Mucosa of gallbladder (tissue), 1 donor: ENCODE data around the gene KCNN3. TPM values are rescaled to one million over a fixed set of nuclear protein-coding genes. Genes with fewer than 3 reads are reported as not detected.

ENCODE experiments used
- DNase-seq: peaks from one replicate; pipeline ENCODE4 v3.0.0-alpha.2; 2020; ENCODE audit warnings: low spot score
- total RNA-seq: library from RNA; stranded (reverse); gene quantifications from one replicate; pipeline ENCODE4 v1.2.1, GENCODE V29; 2021
- donor health status: DM: no; HTN: no; CAD: no.

KCNN3 gene
- total RNA-seq, 1 donor from 2014 or later, result 3.9 TPM

DNA sequence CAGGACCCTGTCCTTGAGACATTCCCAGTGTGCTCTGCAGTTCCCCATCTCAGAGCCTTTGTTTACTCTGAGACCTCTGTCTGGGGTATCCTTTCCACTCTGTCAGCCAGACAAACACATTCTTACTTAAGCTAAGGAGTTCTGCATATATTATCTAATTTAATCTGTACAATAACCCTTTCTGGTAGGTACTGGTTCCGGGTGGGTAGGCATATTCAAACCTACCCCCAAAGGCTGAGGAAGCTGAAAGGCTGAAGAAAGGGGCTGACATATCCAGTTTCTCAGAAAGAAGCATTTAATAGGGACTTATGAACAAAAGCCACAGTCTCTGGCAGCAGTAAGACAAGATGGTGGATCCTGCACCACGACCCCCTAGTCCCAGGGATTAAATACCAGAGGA is 53.1 kb downstream of the KCNN3 start:
- no peak for DNase-seq

DNA sequence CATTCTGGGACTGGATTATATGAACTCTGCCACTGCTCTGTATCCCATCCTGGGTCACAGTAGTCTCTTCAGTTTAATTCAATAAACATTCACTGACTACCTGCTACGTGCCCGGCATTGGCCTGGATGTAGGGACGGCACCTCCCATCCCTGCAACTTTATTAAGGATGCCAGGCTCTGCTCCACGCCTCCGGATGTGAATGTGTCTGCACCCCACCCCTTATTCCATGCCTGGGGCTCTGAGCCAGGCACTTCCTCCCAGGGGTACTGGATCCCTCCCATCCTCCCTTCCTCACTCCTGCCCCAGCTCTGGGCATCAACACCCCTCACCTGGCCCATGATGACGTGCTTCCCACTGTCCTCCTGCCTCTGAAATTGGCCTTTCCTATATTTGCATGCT is 53.7 kb downstream of the KCNN3 start:
- no peak for DNase-seq

DNA sequence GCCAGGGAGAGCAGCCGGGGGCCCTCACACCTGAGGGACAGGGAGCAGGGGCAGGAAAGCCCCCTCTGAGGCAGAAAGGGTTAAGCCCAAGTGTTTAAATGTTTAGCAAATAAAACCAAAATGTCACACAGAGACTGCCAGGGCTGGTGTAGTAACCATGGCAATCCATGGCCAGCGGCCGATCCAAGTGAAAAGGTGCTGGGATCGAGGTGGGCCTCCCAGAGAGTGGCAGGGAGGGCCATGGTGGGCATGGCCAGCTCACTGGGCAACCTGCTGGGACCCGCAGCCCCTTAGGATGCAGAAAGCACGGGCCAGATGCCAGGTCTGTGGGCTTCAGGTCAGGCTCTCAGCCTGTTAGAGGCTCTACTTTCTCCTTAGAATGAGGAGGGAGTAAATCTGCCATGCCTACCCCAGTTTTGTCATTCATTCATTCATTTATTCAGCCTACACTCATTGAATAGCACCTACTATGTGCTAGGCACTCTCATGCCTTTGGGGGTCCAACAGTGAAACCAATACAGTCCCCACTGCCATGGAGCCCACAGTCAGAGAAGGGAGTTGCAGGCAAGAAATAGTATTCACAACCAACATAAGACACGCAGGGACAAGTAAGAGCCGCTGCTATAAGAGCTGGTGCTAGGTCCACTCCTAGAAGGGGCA is 56.1 kb downstream of the KCNN3 start:
- DNase-seq, result no peak

DNA sequence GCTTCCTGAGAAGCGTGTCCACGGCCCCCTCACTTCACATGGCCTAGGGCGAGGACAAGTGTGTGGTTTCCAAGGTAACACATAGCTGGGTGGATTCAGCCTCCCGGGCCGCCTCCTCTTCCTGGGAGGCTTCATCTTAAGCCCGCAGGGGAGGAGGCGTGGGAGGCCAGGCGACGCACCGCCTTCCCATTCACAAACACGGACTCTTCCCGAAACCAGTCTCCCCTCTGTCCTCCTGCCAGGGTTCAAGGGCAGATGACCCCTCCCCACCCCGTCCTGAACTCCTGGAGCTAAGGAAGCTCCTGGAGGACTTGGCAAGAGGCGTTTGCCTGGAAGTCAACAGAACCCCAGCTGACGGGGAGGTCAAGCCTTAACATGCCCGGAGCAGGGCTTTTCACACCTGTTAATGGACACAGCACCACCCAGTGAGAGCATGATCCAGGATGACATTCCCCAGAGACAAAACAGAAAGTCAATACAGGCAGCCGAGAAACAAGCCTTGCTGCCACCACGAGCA is 56.7 kb downstream of the KCNN3 start:
- DNase-seq, result no peak

- DNase-seq, result no peak
Observed at GRCh38 chr1:154812877-154813276, 57.2 kb downstream of the KCNN3 start.

DNA sequence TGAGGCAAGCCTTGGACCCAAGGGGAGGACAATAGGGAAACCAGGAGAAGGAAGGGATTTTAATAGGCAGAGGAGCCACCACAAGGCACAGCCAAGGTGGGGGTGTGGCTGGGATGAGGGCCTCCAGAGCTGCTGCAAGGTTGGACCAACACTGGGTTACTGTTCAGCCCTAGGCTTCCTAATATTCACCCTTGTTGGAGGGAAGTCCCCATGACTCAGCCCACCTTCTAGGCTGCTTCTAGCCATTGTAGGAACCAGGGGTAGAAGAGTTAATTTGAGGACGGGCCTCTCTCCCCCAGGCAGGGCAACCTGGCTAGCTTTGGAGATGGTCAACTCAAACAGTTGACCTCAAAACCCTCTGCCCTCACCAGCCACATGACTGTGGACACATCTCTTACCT is 59.5 kb downstream of the KCNN3 start:
- no peak for DNase-seq

- DNase-seq, result no peak
Observed at GRCh38 chr1:154809436-154810413, 60.4 kb downstream of the KCNN3 start.

- no peak for DNase-seq
Observed at GRCh38 chr1:154808909-154809262, 61.2 kb downstream of the KCNN3 start.

DNA sequence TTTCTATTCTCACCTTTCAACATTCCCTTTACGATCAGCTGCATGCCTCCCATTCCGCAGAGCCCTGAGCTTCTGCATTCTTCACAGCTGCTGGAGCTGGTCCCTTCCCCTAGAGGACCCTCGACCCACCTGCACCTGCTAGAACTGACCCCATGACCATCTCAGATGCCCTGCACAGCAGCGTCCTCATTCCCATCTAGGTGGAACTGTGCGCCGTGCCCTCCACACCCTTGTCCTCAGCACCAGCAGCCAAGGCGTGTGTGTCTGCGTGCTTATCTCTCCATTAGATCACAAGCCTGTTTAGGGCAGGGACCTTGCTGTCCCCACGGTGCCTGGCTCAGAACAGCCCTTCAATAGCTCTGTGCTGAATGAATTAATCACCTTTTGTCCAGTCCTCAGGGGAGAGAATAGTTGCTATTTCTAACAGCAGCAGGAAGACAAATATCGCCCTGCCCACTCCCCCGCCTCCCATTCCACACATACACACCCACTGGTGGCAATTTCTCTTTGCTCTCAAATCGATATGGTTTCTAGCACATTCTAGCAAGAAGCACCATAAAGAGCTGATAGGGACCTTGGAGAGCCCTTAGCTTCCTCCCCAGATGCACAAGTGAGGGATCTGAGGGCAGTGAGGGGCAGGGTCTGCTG is 61.7 kb downstream of the KCNN3 start:
- DNase-seq, result peak; percentile 40

- no peak for DNase-seq
Observed at GRCh38 chr1:154807048-154807591, 63.0 kb downstream of the KCNN3 start.

- DNase-seq, result no peak
Observed at GRCh38 chr1:154806333-154806732, 63.7 kb downstream of the KCNN3 start.

GRCh38 chr1:154802982-154803920 is 66.8 kb downstream of the KCNN3 start:
- no peak for DNase-seq

DNA sequence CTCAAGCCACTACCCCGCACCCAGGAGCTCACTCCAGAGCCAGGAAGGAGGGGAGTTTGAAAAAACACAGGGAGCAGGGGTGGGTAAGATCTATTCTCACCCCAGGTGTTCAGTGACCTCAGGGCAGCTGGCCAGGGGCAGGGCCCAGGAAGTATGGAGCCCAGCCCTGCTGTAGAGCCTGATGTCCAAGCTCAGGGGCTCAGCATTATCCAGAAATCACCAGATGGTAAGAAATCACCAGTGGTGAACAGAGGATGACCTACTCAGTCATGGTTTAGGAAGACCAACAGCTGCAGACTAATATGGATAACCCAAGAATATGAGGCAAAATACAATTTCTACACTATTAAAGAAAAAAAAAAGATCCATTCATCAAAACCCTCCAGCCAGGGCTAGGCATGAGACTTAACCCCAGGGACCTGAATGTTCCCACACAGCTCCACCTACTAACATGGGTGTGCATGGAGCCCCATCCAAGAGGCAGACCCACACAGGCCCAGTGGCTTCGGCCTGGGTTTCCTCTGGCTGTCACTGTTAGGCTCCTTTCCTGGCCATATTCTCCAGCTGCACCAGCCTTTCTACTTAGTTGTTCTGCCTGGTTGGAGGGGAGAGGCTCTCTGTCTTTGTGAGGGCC is 67.6 kb downstream of the KCNN3 start:
- DNase-seq, result no peak

DNA sequence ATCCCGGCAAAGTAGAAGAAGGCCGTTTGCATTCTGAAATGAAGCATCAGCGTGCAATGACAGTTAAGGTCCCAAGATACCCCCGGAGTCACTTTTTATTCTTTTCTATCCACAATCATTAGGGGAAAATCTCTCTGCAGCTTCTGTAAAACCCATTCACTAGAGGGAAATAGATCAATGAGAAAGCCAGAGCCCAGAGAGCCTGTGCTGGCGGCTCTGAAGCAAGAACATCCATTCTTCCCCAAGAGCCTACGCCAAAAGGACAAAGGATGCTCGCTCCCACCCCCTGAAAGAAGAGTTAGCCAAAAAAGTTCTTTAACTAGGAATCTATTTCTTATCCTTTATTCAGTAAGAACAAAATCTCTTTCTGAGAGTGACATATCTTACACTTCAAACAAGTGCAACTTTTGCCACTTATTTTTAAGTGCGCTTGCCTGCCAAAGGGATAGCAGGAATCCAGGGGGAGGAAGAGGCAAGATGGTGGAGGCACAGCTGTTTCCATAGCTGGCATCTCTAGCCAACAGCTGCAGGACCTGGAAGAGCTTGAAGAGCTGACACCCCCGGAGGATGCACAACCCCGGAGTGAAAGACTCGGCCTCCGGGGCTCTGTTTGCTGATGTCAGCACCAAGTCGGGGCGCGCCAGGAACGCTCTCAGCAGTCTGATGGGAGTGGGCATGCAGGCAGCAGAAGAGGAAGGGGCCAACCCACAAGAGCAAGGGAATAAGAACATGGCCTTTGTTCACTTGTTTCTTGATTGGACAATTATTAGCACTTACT is 68.7 kb downstream of the KCNN3 start:
- DNase-seq, result no peak

- DNase-seq, result no peak
Observed at GRCh38 chr1:154799188-154799587, 70.9 kb downstream of the KCNN3 start.

- DNase-seq, result no peak
Observed at GRCh38 chr1:154798645-154799044, 71.4 kb downstream of the KCNN3 start.

GRCh38 chr1:154797175-154797574 is 72.9 kb downstream of the KCNN3 start:
- DNase-seq, result no peak

- no peak for DNase-seq
Observed at GRCh38 chr1:154796303-154796892, 73.7 kb downstream of the KCNN3 start.

DNA sequence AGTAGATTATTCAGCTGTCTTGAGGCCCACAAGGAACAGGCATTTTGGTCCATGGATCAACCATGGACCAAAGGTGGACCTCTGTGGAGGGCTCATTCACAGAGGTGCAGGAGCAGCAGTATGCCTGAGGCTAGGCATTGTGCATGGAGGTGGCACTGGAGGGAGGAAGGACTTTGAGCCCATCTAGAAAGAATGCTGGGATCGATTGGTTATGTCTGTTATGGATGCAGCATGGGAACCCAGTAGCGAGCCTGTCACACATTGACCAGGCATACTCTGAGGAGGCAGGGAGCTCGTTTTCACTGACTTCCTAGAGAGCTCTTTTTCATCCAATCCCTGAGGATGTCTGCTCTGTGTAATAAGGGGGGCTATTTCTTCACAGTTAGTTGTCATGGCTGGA is 75.5 kb downstream of the KCNN3 start:
- no peak for DNase-seq
